Measurements from ENCODE around the gene QRICH2. TPM values are rescaled to one million over a fixed set of nuclear protein-coding genes. Genes with fewer than 3 reads are reported as not detected.
"Not testable (repeated sequence)": the region's sequence is repeated elsewhere in the genome, so short reads cannot be mapped to it uniquely, and the experiment has no call there.

Gene QRICH2
- total RNA-seq, 4 donors from 2014 or later, result 0.59 to 2.4 (median 1.1) TPM

GRCh38 chr17:76260220-76260619 is 47.9 kb downstream of the QRICH2 start:
- H3K4me1 ChIP-seq, result peaks cover 21 to 23% of the 10 kb centered on the region in 2 donors
- intact Hi-C loops (cut with DNase I; ENCODE audit: low total_unique reads) (loop anchor here (10.0 kb wide), 2 partner anchors 475 kb away; partner anchors contain the start of genes MFSD11, SRSF2 and UNK), in situ Hi-C loops (cut with MboI; ENCODE audit: low sequenced_read_pairs in 4 of 4) (no loop called here)
- H3K27me3 ChIP-seq, result no peaks in the 10 kb centered on the region
- no peak overlapping the region for H3K4me3 ChIP-seq
- TF ChIP-seq CTCF (IDR thresholded peaks at IDR 0.05 in 4 of 5, conservative IDR thresholded peaks at IDR 0.05 in 1 of 5) (no peak), POLR2A (IDR thresholded peaks at IDR 0.05) (no peak)
- DNase-seq (no peak), ATAC-seq (no peak)
- no peaks in the 10 kb centered on the region for H3K36me3 ChIP-seq
- H3K9me3 ChIP-seq, result no peaks in the 10 kb centered on the region
- no peak overlapping the region for H3K27ac ChIP-seq

GRCh38 chr17:76256430-76257050 is 51.5 kb downstream of the QRICH2 start:
- in situ Hi-C loops (cut with MboI; ENCODE audit: low sequenced_read_pairs in 4 of 4); H3K4me3 ChIP-seq; H3K27ac ChIP-seq; ATAC-seq; H3K36me3 ChIP-seq; DNase-seq; H3K27me3 ChIP-seq; intact Hi-C loops (cut with DNase I; ENCODE audit: low total_unique reads); H3K9me3 ChIP-seq: not testable (repeated sequence)
- H3K4me1 ChIP-seq, result peaks cover 25 to 30% of the 10 kb centered on the region in 2 donors

DNA sequence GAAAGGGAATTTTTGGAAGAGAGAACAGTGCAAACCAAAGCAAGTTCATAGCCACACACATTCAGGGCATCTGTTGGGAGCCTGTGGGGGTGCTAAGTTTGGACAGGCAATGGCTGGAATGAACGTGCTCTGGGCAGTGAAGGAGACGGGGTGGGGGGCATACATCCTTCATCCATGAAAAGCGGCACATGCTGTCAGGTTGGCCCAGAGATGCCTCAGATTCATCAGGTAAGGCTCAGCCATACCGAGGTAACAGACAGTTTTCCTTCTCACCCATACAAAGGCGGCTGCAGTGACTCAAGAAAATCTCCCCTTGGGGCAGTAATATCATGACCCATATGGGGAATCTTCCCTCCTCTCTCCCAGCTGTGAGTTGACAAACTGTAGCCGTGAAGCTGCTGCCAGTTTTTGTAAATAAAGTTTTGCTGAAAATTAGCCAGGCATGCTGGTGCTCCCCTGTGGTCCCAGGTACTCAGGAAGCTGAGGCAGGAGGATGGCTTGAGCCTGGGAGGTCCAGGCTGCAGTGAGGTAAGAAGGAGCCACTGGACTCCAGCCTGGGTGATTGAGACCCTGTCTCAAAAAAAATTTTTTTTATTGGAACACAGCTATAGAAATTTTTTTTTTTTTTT is 52.2 kb downstream of the QRICH2 start:
- intact Hi-C loops (cut with DNase I; ENCODE audit: low total_unique reads) (no loop called here), in situ Hi-C loops (cut with MboI; ENCODE audit: low sequenced_read_pairs in 4 of 4) (no loop called here)
- DNase-seq, result no peak
- Histone ChIP-seq H3K4me1 (peaks cover 31 to 36% of the 10 kb centered on the region in 2 donors), H3K9me3 (no peaks in the 10 kb centered on the region), H3K36me3 (no peaks in the 10 kb centered on the region), H3K27ac (peak overlapping the region in 1 of 4 donors; percentile 33), H3K4me3 (no peak overlapping the region), H3K27me3 (no peaks in the 10 kb centered on the region)
- TF ChIP-seq POLR2A (IDR thresholded peaks at IDR 0.05), result no peak
- TF ChIP-seq CTCF (IDR thresholded peaks at IDR 0.05 in 4 of 5, conservative IDR thresholded peaks at IDR 0.05 in 1 of 5), result no peak
- ATAC-seq, result no peak

DNA sequence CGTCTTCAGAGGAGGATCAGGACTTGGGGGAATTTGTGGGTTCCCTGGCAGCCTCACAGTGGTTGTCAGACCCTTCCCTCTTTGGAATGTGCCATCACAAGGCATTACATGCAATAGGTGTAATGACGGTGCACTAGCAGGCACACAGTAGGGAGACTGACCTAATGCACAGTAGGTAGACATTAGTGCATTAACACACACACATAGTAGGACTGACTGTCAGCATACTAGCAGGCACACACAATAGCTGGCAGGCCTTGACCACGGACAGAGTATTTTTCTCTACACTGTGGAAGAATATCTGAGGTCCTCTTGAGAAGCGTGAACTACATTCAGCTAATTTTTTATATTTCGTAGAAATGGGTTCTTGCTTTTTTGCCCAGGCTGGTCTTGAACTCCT is 53.8 kb downstream of the QRICH2 start:
- intact Hi-C loops (cut with DNase I; ENCODE audit: low total_unique reads), result no loop called here
- TF ChIP-seq POLR2A (IDR thresholded peaks at IDR 0.05), result no peak

DNA sequence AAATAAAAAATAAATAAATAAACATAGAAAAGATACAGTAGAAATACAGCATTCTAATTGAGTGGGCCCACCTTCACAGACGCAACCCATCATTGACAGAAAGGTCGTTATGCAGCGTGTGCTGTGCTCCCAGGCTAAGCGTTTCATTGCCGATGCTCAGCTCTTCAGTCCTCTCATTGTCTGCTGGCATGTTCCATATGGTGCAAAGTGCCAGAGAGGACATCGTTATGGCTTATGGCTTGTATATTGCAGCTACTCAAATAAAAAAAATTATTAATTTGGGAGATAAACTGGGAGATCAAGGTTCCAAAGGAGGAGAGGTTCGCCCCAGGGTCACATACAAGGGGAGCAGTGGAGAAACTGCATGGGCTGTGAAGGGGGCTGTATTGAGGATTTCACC is 54.2 kb downstream of the QRICH2 start:
- in situ Hi-C loops (cut with MboI; ENCODE audit: low sequenced_read_pairs in 4 of 4), result loop anchor here in 1 of 4 donors (5.0 kb wide), 1 partner anchor 47 kb away; no protein-coding TSS in a partner anchor

More for the DNA sequence above, 53.8 kb downstream of the QRICH2 start:
- Histone ChIP-seq H3K4me3 (no peak overlapping the region), H3K36me3 (no peaks in the 10 kb centered on the region), H3K27ac (peak overlapping the region; percentile 90 to 97 (median 94)), H3K27me3 (no peaks in the 10 kb centered on the region), H3K9me3 (no peaks in the 10 kb centered on the region), H3K4me1 (peaks cover 35 to 39% of the 10 kb centered on the region in 2 donors)
- no peak for DNase-seq
- in situ Hi-C loops (cut with MboI; ENCODE audit: low sequenced_read_pairs in 4 of 4), result loop anchor here in 1 of 4 donors (5.0 kb wide), 1 partner anchor 47 kb away; no protein-coding TSS in a partner anchor
- ATAC-seq, result no peak

More for the DNA sequence above, 54.2 kb downstream of the QRICH2 start:
- ATAC-seq (no peak), DNase-seq (no peak)
- intact Hi-C loops (cut with DNase I; ENCODE audit: low total_unique reads), result no loop called here
- H3K4me3 ChIP-seq, result no peak overlapping the region
- TF ChIP-seq CTCF (IDR thresholded peaks at IDR 0.05 in 4 of 5, conservative IDR thresholded peaks at IDR 0.05 in 1 of 5) (no peak), POLR2A (IDR thresholded peaks at IDR 0.05) (no peak)
- H3K9me3 ChIP-seq, result no peaks in the 10 kb centered on the region
- H3K27ac ChIP-seq, result peak overlapping the region; percentile 90 to 97 (median 94)
- peaks cover 39 to 41% of the 10 kb centered on the region in 2 donors for H3K4me1 ChIP-seq
- no peaks in the 10 kb centered on the region for H3K27me3 ChIP-seq
- no peaks in the 10 kb centered on the region for H3K36me3 ChIP-seq
